Measurements from ENCODE around the gene PIGU. TPM values are rescaled to one million over a fixed set of nuclear protein-coding genes. Genes with fewer than 3 reads are reported as not detected.

The PIGU gene
- total RNA-seq, 1 experiment from 2014 or later: 32.8 TPM

- Mint-ChIP-seq H3K4me3 (no peak overlapping the region), H3K27ac (peak overlapping the region in 2 of 3 experiments; percentile 39 to 54; a peak in 2 of 7 replicates), H3K27me3 (ENCODE audit: low read depth) (no peaks in the 10 kb centered on the region), H3K9me3 (no peaks in the 10 kb centered on the region), H3K4me1 (no peaks in the 10 kb centered on the region), H3K36me3 (ENCODE audit: insufficient read depth in 1 of 3, low read depth in 3 of 3) (peaks cover 0 to 15% (median 9%) of the 10 kb centered on the region in 3 experiments; a peak in 4 of 7 replicates)
- Histone ChIP-seq H3K4ac (ENCODE audit: low read depth, low read length) (no peak overlapping the region), H3K79me1 (ENCODE audit: insufficient read depth, low read depth, low read length, poor library complexity, severe bottlenecking) (no peaks in the 10 kb centered on the region), H4K91ac (ENCODE audit: insufficient read length, low read depth, low read length) (no peak overlapping the region), H4K8ac (replicated peaks; ENCODE audit: insufficient read length, low read depth, low read length) (no peak overlapping the region), H2BK15ac (ENCODE audit: low read depth, low read length) (no peak overlapping the region), H3K4me1 (ENCODE audit: insufficient read depth, low read length) (no peaks in the 10 kb centered on the region), H4K20me1 (ENCODE audit: control insufficient read depth, insufficient read depth, insufficient read length) (no peaks in the 10 kb centered on the region), H2BK5ac (ENCODE audit: insufficient read length, low read length) (no peak overlapping the region), H3K27ac (ENCODE audit: insufficient read length, low read depth, low read length) (no peak overlapping the region), H3K14ac (ENCODE audit: insufficient read depth, low read length) (no peak overlapping the region), H3K18ac (ENCODE audit: insufficient read length, low read depth, low read length) (no peak overlapping the region), H2BK120ac (ENCODE audit: low read depth, low read length, poor library complexity, severe bottlenecking) (no peak overlapping the region), H3K4me2 (ENCODE audit: insufficient read depth, insufficient read length, low read length) (no peak overlapping the region), H3T11ph (ENCODE audit: low read length) (no peak overlapping the region), H2BK12ac (ENCODE audit: insufficient read length, low read depth, low read length) (no peak overlapping the region), H2BK20ac (ENCODE audit: low read depth, low read length, poor library complexity, severe bottlenecking) (no peak overlapping the region), H3K23ac (ENCODE audit: insufficient read length, low read depth, low read length) (no peak overlapping the region), H3K56ac (ENCODE audit: insufficient read length, low read depth, low read length) (no peak overlapping the region), H3K9ac (ENCODE audit: extremely low read depth, insufficient read length, low read length) (no peak overlapping the region), H3K27me3 (ENCODE audit: insufficient read depth, low read length) (no peaks in the 10 kb centered on the region), H3K9me3 (ENCODE audit: control insufficient read depth, low read depth, low read length) (no peaks in the 10 kb centered on the region), H3K23me2 (ENCODE audit: insufficient read length, low read depth, low read length, poor library complexity, severe bottlenecking) (no peaks in the 10 kb centered on the region), H4K5ac (ENCODE audit: insufficient read length, low read depth, low read length) (no peak overlapping the region), H2AK5ac (ENCODE audit: insufficient read length, low read length) (no peak overlapping the region), H3K79me2 (ENCODE audit: insufficient read depth, low read length) (no peaks in the 10 kb centered on the region), H2AFZ (ENCODE audit: low read length) (no peak overlapping the region)
- WGBS (ENCODE audit: extremely low coverage, insufficient read length, low lambda C conversion rate): no CpG with 5 or more reads among the region's 1 CpG
- DNase-seq: no peak
- TF ChIP-seq, protein P1, sequence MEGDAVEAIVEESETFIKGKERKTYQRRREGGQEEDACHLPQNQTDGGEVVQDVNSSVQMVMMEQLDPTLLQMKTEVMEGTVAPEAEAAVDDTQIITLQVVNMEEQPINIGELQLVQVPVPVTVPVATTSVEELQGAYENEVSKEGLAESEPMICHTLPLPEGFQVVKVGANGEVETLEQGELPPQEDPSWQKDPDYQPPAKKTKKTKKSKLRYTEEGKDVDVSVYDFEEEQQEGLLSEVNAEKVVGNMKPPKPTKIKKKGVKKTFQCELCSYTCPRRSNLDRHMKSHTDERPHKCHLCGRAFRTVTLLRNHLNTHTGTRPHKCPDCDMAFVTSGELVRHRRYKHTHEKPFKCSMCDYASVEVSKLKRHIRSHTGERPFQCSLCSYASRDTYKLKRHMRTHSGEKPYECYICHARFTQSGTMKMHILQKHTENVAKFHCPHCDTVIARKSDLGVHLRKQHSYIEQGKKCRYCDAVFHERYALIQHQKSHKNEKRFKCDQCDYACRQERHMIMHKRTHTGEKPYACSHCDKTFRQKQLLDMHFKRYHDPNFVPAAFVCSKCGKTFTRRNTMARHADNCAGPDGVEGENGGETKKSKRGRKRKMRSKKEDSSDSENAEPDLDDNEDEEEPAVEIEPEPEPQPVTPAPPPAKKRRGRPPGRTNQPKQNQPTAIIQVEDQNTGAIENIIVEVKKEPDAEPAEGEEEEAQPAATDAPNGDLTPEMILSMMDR (conservative IDR thresholded peaks at IDR 0.05): no peak
Observed at GRCh38 chr20:34642009-34642408, 34.9 kb downstream of the PIGU start.
